Bronchial epithelial cell (primary cell): ENCODE data around the gene PRKAG2. TPM values are rescaled to one million over a fixed set of nuclear protein-coding genes. Genes with fewer than 3 reads are reported as not detected.

Source experiments
- DNase-seq: peaks from one replicate; pipeline ENCODE4 v3.0.0-alpha.2; 2010; ENCODE audit warnings: low read depth
- FAIRE-seq: peaks from 2 replicates; lab custom pipeline; 2011; peaks lifted over from hg19 to GRCh38; lab: Jason Lieb, UNC
- H3K27me3 ChIP-seq: 2 replicates; pipeline ENCODE4 v1.5.1; 2011; ENCODE audit warnings: low read length; ENCODE audit not compliant: control insufficient read depth, insufficient read depth
- H3K36me3 ChIP-seq: 2 replicates; pipeline ENCODE4 v1.5.1; 2011; ENCODE audit warnings: low read length; ENCODE audit not compliant: control insufficient read depth, insufficient read depth
- H3K4me3 ChIP-seq: 2 replicates; pipeline ENCODE4 v1.5.1; 2011; ENCODE audit warnings: mild to moderate bottlenecking, low read depth, low read length, control low read depth
- CTCF ChIP-seq: IDR thresholded peaks from 2 replicates; pipeline ENCODE4 v1.5.1; 2011; ENCODE audit warnings: mild to moderate bottlenecking, moderate library complexity, low read length, control low read depth, inconsistent platforms; ENCODE audit not compliant: insufficient read depth, severe bottlenecking
- total RNA-seq: library from RNA; depleted of rRNA; stranded (reverse); fragments of >200 nt; gene quantifications from 2 replicates; pipeline ENCODE4 v1.2.1, GENCODE V29; 2014

Gene PRKAG2
- total RNA-seq, 1 donor from 2014 or later, result 24.5 TPM

DNA sequence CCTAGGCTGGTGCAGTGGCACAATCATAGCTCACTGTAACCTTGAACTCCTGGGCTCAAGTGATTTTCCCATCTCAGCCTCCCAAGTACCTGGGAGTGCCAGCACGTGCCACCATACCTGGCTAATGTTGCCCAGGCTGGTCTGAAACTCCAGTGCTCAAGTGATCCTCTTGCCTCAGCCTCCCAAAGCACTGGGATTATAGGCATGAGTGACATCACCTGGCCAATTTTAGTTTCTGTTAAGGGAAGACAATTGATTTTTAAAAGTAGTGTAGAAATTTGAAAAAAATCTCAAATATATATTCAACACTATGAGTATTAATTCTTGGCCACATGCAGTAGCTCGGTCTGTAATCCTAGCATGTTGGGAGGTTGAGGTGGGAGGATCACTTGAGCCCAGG lies 235.3 kb downstream of the PRKAG2 start:
- FAIRE-seq (no peak), DNase-seq (no peak)
- Histone ChIP-seq H3K27me3 (no peaks in the 10 kb centered on the region), H3K4me3 (no peak overlapping the region), H3K36me3 (no peaks in the 10 kb centered on the region)
- no peak for TF ChIP-seq CTCF

DNA sequence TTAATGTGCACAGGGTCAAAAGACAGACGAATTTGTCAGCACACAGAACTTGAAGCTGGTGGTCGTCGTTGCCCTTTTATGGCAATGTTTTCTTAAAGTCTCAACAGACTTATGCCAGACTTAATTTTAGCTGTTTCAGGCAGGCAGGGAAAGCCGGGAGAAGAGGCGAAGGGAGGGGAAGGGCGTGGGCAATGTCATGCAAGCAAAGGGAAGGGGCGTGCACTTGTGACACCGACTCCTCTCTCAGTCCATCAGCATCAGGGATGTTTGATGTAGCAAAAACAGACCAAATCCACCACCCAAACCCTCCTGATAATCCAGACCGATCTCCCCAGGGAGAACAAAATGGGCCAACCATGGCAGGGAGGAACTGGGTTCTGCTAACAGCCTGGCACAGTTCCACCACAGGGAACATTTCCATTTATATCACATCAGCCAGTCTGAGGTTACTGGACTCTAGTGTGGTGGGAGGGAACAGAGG lies 239.1 kb downstream of the PRKAG2 start:
- DNase-seq (no peak), FAIRE-seq (no peak)
- TF ChIP-seq CTCF, result no peak
- H3K27me3 ChIP-seq, result no peaks in the 10 kb centered on the region
- H3K36me3 ChIP-seq, result no peaks in the 10 kb centered on the region
- no peak overlapping the region for H3K4me3 ChIP-seq

DNA sequence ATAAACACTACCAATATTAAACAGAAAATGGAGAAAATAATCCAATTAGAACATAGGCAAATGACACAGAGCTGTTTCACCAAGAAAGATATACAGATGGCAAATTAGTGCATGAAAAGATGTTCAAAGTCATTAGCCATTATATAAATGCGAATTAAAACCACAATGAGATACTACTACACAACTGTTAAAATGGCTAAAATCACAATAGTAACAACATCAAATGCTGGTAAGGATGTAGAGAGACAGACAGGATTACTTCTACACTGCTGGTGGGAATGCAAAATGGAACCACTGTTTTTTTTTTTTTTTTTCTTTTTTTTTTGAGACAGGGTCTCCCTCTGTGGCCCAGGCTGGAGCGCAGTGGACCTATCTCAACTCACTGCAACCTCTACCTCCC lies 242.3 kb downstream of the PRKAG2 start:
- FAIRE-seq (no peak), DNase-seq (no peak)
- Histone ChIP-seq H3K27me3 (no peaks in the 10 kb centered on the region), H3K36me3 (no peaks in the 10 kb centered on the region), H3K4me3 (no peak overlapping the region)
- no peak for TF ChIP-seq CTCF

GRCh38 chr7:151633516-151633812 lies 243.5 kb downstream of the PRKAG2 start:
- Histone ChIP-seq H3K27me3 (no peaks in the 10 kb centered on the region), H3K4me3 (no peak overlapping the region), H3K36me3 (no peaks in the 10 kb centered on the region)
- TF ChIP-seq CTCF, result no peak
- DNase-seq (no peak), FAIRE-seq (no peak)

DNA sequence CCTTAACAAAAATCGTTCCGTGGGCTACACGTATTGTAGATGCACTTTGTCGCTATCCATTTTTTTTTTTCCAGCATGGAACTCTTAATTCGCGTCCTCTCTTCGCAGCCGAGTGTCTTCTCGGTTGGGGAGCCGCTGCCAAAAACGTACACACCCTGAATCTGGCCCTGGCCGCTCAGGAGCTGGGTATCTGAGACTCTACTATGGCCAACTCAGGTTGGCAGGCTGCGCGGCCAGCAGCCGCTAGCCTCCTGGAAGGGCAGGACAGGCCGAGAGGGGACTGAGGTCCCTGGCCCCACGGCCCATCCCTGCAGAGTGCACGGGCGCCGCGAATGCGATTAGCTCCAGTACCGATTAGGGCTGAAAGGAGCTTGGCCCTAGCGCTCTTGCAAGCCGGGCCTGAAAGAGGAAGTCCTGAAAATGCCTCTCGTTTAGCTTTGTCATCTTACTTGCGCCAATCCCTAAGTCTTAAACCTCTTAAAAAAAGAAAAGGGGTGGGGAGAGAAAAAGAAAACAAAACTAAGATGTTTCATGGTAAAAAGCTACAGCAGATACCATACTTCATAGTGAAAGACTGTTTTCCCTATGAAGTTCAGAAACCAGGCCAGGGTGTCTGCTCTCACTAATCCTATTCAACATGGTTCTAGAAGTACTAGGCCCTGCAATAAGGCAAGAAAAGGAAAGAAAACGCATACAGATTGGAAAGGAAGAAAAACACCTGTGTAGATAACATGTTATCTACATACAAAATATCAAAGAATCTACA lies 244.0 kb downstream of the PRKAG2 start:
- no peak for TF ChIP-seq CTCF
- H3K4me3 ChIP-seq, result peak overlapping the region; percentile 59
- FAIRE-seq (no peak), DNase-seq (peak; percentile 44)
- no peaks in the 10 kb centered on the region for H3K27me3 ChIP-seq
- H3K36me3 ChIP-seq, result no peaks in the 10 kb centered on the region
